ENCODE data around the gene ITGA5. TPM values are rescaled to one million over a fixed set of nuclear protein-coding genes. Genes with fewer than 3 reads are reported as not detected.

The ITGA5 gene
- total RNA-seq, 1 donor from 2014 or later, result 317 TPM

DNA sequence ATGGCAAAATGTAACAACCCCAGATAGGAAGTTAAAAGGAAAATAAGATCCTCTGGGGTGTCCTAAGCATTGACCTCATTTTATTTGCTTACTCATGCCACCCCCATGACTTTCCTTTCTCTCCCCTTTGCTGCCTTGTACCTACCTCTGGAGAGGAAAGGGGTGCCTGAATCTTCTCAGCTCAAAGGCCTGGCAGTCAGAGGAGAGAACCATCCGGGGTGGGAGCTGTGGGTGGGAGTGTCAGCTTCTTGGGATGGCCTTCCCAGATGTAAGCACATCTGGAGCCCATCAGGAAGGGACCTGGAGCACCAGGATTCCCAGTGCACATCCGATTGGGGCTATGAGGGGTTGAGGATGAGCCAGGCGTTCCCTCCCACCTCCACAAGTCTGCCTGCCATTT is 5.2 kb upstream of the ITGA5 start:
- H3K36me3 Mint-ChIP-seq (ENCODE audit: low read depth, unreplicated experiment), result peaks cover 2% of the 10 kb centered on the region
- H3K27me3 Mint-ChIP-seq (ENCODE audit: low read depth, unreplicated experiment), result peaks cover 14% of the 10 kb centered on the region
- H3K9me3 Mint-ChIP-seq (ENCODE audit: unreplicated experiment), result peaks cover 2% of the 10 kb centered on the region
- H3K27ac Mint-ChIP-seq (ENCODE audit: unreplicated experiment), result no peak overlapping the region
- H3K4me2 ChIP-seq (ENCODE audit: low read length), result no peak overlapping the region
- no peak overlapping the region for H3K27ac ChIP-seq (ENCODE audit: low read depth, low read length)
- peaks cover 2% of the 10 kb centered on the region for H3K79me2 ChIP-seq (ENCODE audit: insufficient read depth, low read length)
- H3K9ac ChIP-seq (ENCODE audit: low read length), result no peak overlapping the region
- H3K4me1 ChIP-seq (ENCODE audit: insufficient read depth, low read length), result peaks cover 50% of the 10 kb centered on the region
- H3K9me3 ChIP-seq (ENCODE audit: insufficient read depth, low read depth, low read length), result no peaks in the 10 kb centered on the region
- no peak for DNase-seq (ENCODE audit: low read depth)
- no peak overlapping the region for H2AFZ ChIP-seq (ENCODE audit: low read depth, low read length)
- no peaks in the 10 kb centered on the region for H3K36me3 ChIP-seq (ENCODE audit: insufficient read depth, low read length)
- no peak overlapping the region for H3K4me3 ChIP-seq (ENCODE audit: insufficient read depth, low read depth, low read length)
- H4K20me1 ChIP-seq (ENCODE audit: insufficient read depth, low read length), result no peaks in the 10 kb centered on the region
- FAIRE-seq, result no peak
- H3K4me1 Mint-ChIP-seq (ENCODE audit: low read depth, unreplicated experiment), result peaks cover 29% of the 10 kb centered on the region
- no peaks in the 10 kb centered on the region for H3K27me3 ChIP-seq (ENCODE audit: insufficient read depth, low read length)
- H3K4me3 Mint-ChIP-seq (ENCODE audit: unreplicated experiment), result no peak overlapping the region
- TF ChIP-seq, protein P1, sequence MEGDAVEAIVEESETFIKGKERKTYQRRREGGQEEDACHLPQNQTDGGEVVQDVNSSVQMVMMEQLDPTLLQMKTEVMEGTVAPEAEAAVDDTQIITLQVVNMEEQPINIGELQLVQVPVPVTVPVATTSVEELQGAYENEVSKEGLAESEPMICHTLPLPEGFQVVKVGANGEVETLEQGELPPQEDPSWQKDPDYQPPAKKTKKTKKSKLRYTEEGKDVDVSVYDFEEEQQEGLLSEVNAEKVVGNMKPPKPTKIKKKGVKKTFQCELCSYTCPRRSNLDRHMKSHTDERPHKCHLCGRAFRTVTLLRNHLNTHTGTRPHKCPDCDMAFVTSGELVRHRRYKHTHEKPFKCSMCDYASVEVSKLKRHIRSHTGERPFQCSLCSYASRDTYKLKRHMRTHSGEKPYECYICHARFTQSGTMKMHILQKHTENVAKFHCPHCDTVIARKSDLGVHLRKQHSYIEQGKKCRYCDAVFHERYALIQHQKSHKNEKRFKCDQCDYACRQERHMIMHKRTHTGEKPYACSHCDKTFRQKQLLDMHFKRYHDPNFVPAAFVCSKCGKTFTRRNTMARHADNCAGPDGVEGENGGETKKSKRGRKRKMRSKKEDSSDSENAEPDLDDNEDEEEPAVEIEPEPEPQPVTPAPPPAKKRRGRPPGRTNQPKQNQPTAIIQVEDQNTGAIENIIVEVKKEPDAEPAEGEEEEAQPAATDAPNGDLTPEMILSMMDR (IDR thresholded peaks at IDR 0.05; ENCODE audit: insufficient read depth, low read depth, low read length), result no peak
- TF ChIP-seq EZH2 (IDR thresholded peaks at IDR 0.05; ENCODE audit: insufficient read depth, low read length), result no peak

DNA sequence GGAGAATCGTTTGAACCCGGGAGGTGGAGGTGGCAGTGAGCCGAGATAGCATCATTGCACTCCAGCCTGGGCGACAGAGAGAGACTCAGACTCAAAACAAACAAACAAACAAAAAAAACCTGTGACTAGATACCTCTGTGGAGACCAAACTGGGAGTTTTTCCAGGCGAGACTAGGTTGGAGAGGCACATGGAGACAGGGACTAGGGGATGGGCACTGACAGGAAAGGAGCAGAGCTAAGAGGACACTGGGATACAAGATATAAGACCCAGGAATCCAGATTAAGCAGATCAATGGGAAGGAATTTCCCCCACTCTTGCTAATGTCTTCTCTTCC is 4.7 kb upstream of the ITGA5 start:
- no peak for DNase-seq (ENCODE audit: low read depth)

DNA sequence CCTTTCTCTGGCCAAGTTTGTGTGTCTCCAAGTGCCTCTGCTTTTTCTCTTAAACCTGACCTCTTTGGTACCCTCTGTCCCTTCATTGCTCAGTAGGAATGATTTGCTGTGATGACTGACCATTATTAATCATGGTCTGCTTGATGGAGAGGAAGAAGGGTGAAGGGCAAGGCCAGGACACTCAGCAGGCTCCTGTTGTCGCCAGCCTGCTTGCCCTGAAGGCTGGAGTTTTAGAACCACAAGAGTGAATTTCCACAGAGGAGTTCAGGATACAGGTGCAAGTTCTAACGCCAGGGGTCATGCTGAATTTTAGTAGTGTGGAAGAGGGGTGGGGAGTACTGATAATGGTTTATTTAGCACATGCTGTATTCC is 2.8 kb upstream of the ITGA5 start:
- Histone ChIP-seq H3K9me3 (ENCODE audit: insufficient read depth, low read depth, low read length) (no peaks in the 10 kb centered on the region), H3K9ac (ENCODE audit: low read length) (no peak overlapping the region), H3K27me3 (ENCODE audit: insufficient read depth, low read length) (no peaks in the 10 kb centered on the region), H3K4me3 (ENCODE audit: insufficient read depth, low read depth, low read length) (no peak overlapping the region), H3K4me2 (ENCODE audit: low read length) (no peak overlapping the region), H2AFZ (ENCODE audit: low read depth, low read length) (no peak overlapping the region), H3K79me2 (ENCODE audit: insufficient read depth, low read length) (peaks cover 25% of the 10 kb centered on the region), H3K36me3 (ENCODE audit: insufficient read depth, low read length) (no peaks in the 10 kb centered on the region), H3K4me1 (ENCODE audit: insufficient read depth, low read length) (peaks cover 37% of the 10 kb centered on the region), H3K27ac (ENCODE audit: low read depth, low read length) (no peak overlapping the region), H4K20me1 (ENCODE audit: insufficient read depth, low read length) (peaks cover 8% of the 10 kb centered on the region)
- Mint-ChIP-seq H3K36me3 (ENCODE audit: low read depth, unreplicated experiment) (peaks cover 2% of the 10 kb centered on the region), H3K27ac (ENCODE audit: unreplicated experiment) (peak overlapping the region; percentile 48), H3K9me3 (ENCODE audit: unreplicated experiment) (no peaks in the 10 kb centered on the region), H3K4me1 (ENCODE audit: low read depth, unreplicated experiment) (peaks cover 22% of the 10 kb centered on the region), H3K27me3 (ENCODE audit: low read depth, unreplicated experiment) (peaks cover 14% of the 10 kb centered on the region), H3K4me3 (ENCODE audit: unreplicated experiment) (no peak overlapping the region)
- no peak for DNase-seq (ENCODE audit: low read depth)
- FAIRE-seq, result no peak
- TF ChIP-seq, protein P1 (IDR thresholded peaks at IDR 0.05; ENCODE audit: insufficient read depth, low read depth, low read length), result no peak
- no peak for TF ChIP-seq EZH2 (IDR thresholded peaks at IDR 0.05; ENCODE audit: insufficient read depth, low read length)

More for the DNA sequence above, 4.7 kb upstream of the ITGA5 start:
- Histone ChIP-seq H3K36me3 (ENCODE audit: insufficient read depth, low read length) (no peaks in the 10 kb centered on the region), H3K27ac (ENCODE audit: low read depth, low read length) (no peak overlapping the region), H4K20me1 (ENCODE audit: insufficient read depth, low read length) (no peaks in the 10 kb centered on the region), H3K4me1 (ENCODE audit: insufficient read depth, low read length) (peaks cover 46% of the 10 kb centered on the region), H3K79me2 (ENCODE audit: insufficient read depth, low read length) (peaks cover 6% of the 10 kb centered on the region), H3K4me2 (ENCODE audit: low read length) (no peak overlapping the region), H3K9ac (ENCODE audit: low read length) (no peak overlapping the region), H3K9me3 (ENCODE audit: insufficient read depth, low read depth, low read length) (no peaks in the 10 kb centered on the region), H2AFZ (ENCODE audit: low read depth, low read length) (no peak overlapping the region), H3K27me3 (ENCODE audit: insufficient read depth, low read length) (no peaks in the 10 kb centered on the region), H3K4me3 (ENCODE audit: insufficient read depth, low read depth, low read length) (no peak overlapping the region)
- Mint-ChIP-seq H3K4me1 (ENCODE audit: low read depth, unreplicated experiment) (peaks cover 27% of the 10 kb centered on the region), H3K4me3 (ENCODE audit: unreplicated experiment) (no peak overlapping the region), H3K9me3 (ENCODE audit: unreplicated experiment) (no peaks in the 10 kb centered on the region), H3K36me3 (ENCODE audit: low read depth, unreplicated experiment) (peaks cover 2% of the 10 kb centered on the region), H3K27ac (ENCODE audit: unreplicated experiment) (no peak overlapping the region), H3K27me3 (ENCODE audit: low read depth, unreplicated experiment) (peaks cover 14% of the 10 kb centered on the region)
- TF ChIP-seq, protein P1 (IDR thresholded peaks at IDR 0.05; ENCODE audit: insufficient read depth, low read depth, low read length), result no peak
- no peak for TF ChIP-seq EZH2 (IDR thresholded peaks at IDR 0.05; ENCODE audit: insufficient read depth, low read length)
- no peak for FAIRE-seq
